Muscle layer of colon (tissue), 2 donors: Measurements from ENCODE around the gene HAL.
"Not testable (repeated sequence)": the region's sequence is repeated elsewhere in the genome, so short reads cannot be mapped to it uniquely, and the experiment has no call there.

ENCODE experiments used
- H3K27ac ChIP-seq: one replicate; pipeline ENCODE4 v1.7.0; 2013; ENCODE audit warnings: low read depth, mild to moderate bottlenecking, low read length, moderate library complexity
- H3K27me3 ChIP-seq, 2 donors: one replicate each; pipeline ENCODE4 v1.7.0; 2013; ENCODE audit warnings: low read length in 2 of 2, mild to moderate bottlenecking in 2 of 2; ENCODE audit not compliant: insufficient read depth in 2 of 2, control insufficient read depth in 1 of 2
- H3K36me3 ChIP-seq: one replicate; pipeline ENCODE4 v1.7.0; 2013; ENCODE audit warnings: mild to moderate bottlenecking, low read length; ENCODE audit not compliant: insufficient read depth
- H3K4me1 ChIP-seq: one replicate; pipeline ENCODE4 v1.7.0; 2013; ENCODE audit warnings: mild to moderate bottlenecking, low read length; ENCODE audit not compliant: insufficient read depth
- H3K4me3 ChIP-seq, 2 donors: one replicate each; pipeline ENCODE4 v1.7.0; 2013; ENCODE audit warnings: low read length in 2 of 2, low read depth in 1 of 2, mild to moderate bottlenecking in 1 of 2, moderate library complexity in 1 of 2
- H3K9ac ChIP-seq: one replicate; pipeline ENCODE4 v1.7.0; 2013; ENCODE audit warnings: low read length
- H3K9me3 ChIP-seq: one replicate; pipeline ENCODE4 v1.7.0; 2013; ENCODE audit warnings: mild to moderate bottlenecking, low read length
- donor health status: abdominal sarcoma.
- donor health status: Adenocarcinoma of cecum.

Gene HAL

GRCh38 chr12:95970905-95971304, 25.2 kb downstream of the HAL start:
- H3K4me1 ChIP-seq: no peaks in the 10 kb centered on the region
- no peaks in the 10 kb centered on the region for H3K27me3 ChIP-seq
- H3K9ac ChIP-seq: no peak overlapping the region
- H3K27ac ChIP-seq: no peak overlapping the region
- H3K4me3 ChIP-seq: no peak overlapping the region
- no peaks in the 10 kb centered on the region for H3K36me3 ChIP-seq
- H3K9me3 ChIP-seq: no peaks in the 10 kb centered on the region

GRCh38 chr12:95969116-95969515, 27.0 kb downstream of the HAL start:
- not testable (repeated sequence) for H3K9me3 ChIP-seq, H3K27ac ChIP-seq, H3K4me3 ChIP-seq, H3K4me1 ChIP-seq, H3K27me3 ChIP-seq, H3K36me3 ChIP-seq, H3K9ac ChIP-seq

GRCh38 chr12:95967301-95967700, 28.8 kb downstream of the HAL start:
- no peaks in the 10 kb centered on the region for H3K4me1 ChIP-seq
- H3K9ac ChIP-seq: no peak overlapping the region
- H3K9me3 ChIP-seq: no peaks in the 10 kb centered on the region
- H3K4me3 ChIP-seq: no peak overlapping the region
- no peak overlapping the region for H3K27ac ChIP-seq
- H3K36me3 ChIP-seq: no peaks in the 10 kb centered on the region
- no peaks in the 10 kb centered on the region for H3K27me3 ChIP-seq

GRCh38 chr12:95966287-95966870, 29.8 kb downstream of the HAL start:
- Histone ChIP-seq H3K36me3 (no peaks in the 10 kb centered on the region), H3K9ac (no peak overlapping the region), H3K4me3 (no peak overlapping the region), H3K27me3 (no peaks in the 10 kb centered on the region), H3K27ac (no peak overlapping the region), H3K9me3 (no peaks in the 10 kb centered on the region), H3K4me1 (no peaks in the 10 kb centered on the region)

- H3K4me3 ChIP-seq: no peak overlapping the region
- H3K27ac ChIP-seq: no peak overlapping the region
Measured at GRCh38 chr12:95963096-95963495, 33.0 kb downstream of the HAL start.

GRCh38 chr12:95962222-95962621, 33.9 kb downstream of the HAL start:
- Histone ChIP-seq H3K9me3 (no peaks in the 10 kb centered on the region), H3K27ac (no peak overlapping the region), H3K4me1 (no peaks in the 10 kb centered on the region), H3K4me3 (no peak overlapping the region), H3K9ac (no peak overlapping the region), H3K36me3 (no peaks in the 10 kb centered on the region), H3K27me3 (no peaks in the 10 kb centered on the region)

More at GRCh38 chr12:95963096-95963495, 33.0 kb downstream of the HAL start:
- Histone ChIP-seq H3K4me1 (no peaks in the 10 kb centered on the region), H3K9ac (no peak overlapping the region), H3K27me3 (no peaks in the 10 kb centered on the region), H3K36me3 (no peaks in the 10 kb centered on the region), H3K9me3 (no peaks in the 10 kb centered on the region)

GRCh38 chr12:95960241-95960640, 35.9 kb downstream of the HAL start:
- Histone ChIP-seq H3K27me3 (no peaks in the 10 kb centered on the region), H3K4me3 (no peak overlapping the region), H3K36me3 (no peaks in the 10 kb centered on the region), H3K9me3 (no peaks in the 10 kb centered on the region), H3K9ac (no peak overlapping the region), H3K4me1 (no peaks in the 10 kb centered on the region), H3K27ac (no peak overlapping the region)

GRCh38 chr12:95959107-95959506, 37.0 kb downstream of the HAL start:
- no peak overlapping the region for H3K9ac ChIP-seq
- H3K4me3 ChIP-seq: no peak overlapping the region
- no peaks in the 10 kb centered on the region for H3K36me3 ChIP-seq
- no peaks in the 10 kb centered on the region for H3K27me3 ChIP-seq
- H3K9me3 ChIP-seq: no peaks in the 10 kb centered on the region
- H3K27ac ChIP-seq: no peak overlapping the region
- H3K4me1 ChIP-seq: no peaks in the 10 kb centered on the region

GRCh38 chr12:95956557-95957145, 39.5 kb downstream of the HAL start:
- Histone ChIP-seq H3K4me1 (no peaks in the 10 kb centered on the region), H3K4me3 (no peak overlapping the region), H3K9ac (no peak overlapping the region), H3K27me3 (no peaks in the 10 kb centered on the region), H3K27ac (no peak overlapping the region), H3K36me3 (no peaks in the 10 kb centered on the region), H3K9me3 (no peaks in the 10 kb centered on the region)

- H3K27ac ChIP-seq: no peak overlapping the region
- H3K4me1 ChIP-seq: no peaks in the 10 kb centered on the region
- H3K9ac ChIP-seq: no peak overlapping the region
Measured at GRCh38 chr12:95955549-95956159, 40.5 kb downstream of the HAL start.

GRCh38 chr12:95953000-95953399, 43.1 kb downstream of the HAL start:
- no peak overlapping the region for H3K4me3 ChIP-seq
- H3K4me1 ChIP-seq: no peaks in the 10 kb centered on the region
- H3K27ac ChIP-seq: no peak overlapping the region
- no peaks in the 10 kb centered on the region for H3K36me3 ChIP-seq
- H3K9me3 ChIP-seq: no peaks in the 10 kb centered on the region
- no peak overlapping the region for H3K9ac ChIP-seq
- H3K27me3 ChIP-seq: no peaks in the 10 kb centered on the region

More at GRCh38 chr12:95955549-95956159, 40.5 kb downstream of the HAL start:
- no peaks in the 10 kb centered on the region for H3K9me3 ChIP-seq
- H3K4me3 ChIP-seq: no peak overlapping the region
- H3K36me3 ChIP-seq: no peaks in the 10 kb centered on the region
- no peaks in the 10 kb centered on the region for H3K27me3 ChIP-seq

- H3K4me1 ChIP-seq: no peaks in the 10 kb centered on the region
- H3K27ac ChIP-seq: no peak overlapping the region
Measured at GRCh38 chr12:95951515-95951914, 44.6 kb downstream of the HAL start.

More at GRCh38 chr12:95951515-95951914, 44.6 kb downstream of the HAL start:
- no peaks in the 10 kb centered on the region for H3K36me3 ChIP-seq
- H3K9ac ChIP-seq: no peak overlapping the region
- no peaks in the 10 kb centered on the region for H3K27me3 ChIP-seq
- no peak overlapping the region for H3K4me3 ChIP-seq
- no peaks in the 10 kb centered on the region for H3K9me3 ChIP-seq
